Fibroblast of the aortic adventitia (primary cell): Measurements from ENCODE around the gene SELENOH. TPM values are rescaled to one million over a fixed set of nuclear protein-coding genes. Genes with fewer than 3 reads are reported as not detected.
"Not testable (repeated sequence)": the region's sequence is repeated elsewhere in the genome, so short reads cannot be mapped to it uniquely, and the experiment has no call there.

Experiments used
- DNase-seq: peaks from one replicate; pipeline ENCODE4 v3.0.0-alpha.2; 2010; ENCODE audit warnings: low read depth
- H3K4me3 ChIP-seq: 2 replicates; pipeline ENCODE4 v1.5.1; 2011; ENCODE audit warnings: low read depth, mild to moderate bottlenecking, control low read depth, low read length, moderate library complexity
- total RNA-seq: library from RNA; depleted of rRNA; stranded (reverse); fragments of >200 nt; gene quantifications from 2 replicates; pipeline ENCODE4 v1.2.3, GENCODE V29; 2012; ENCODE audit warnings: low replicate concordance
- TF ChIP-seq, protein P1 (sequence below): IDR thresholded peaks from 2 replicates; pipeline ENCODE4 v1.5.1; 2011; ENCODE audit warnings: mild to moderate bottlenecking, low read length, control low read depth, inconsistent platforms; ENCODE audit not compliant: insufficient read depth

Gene SELENOH, protein sequence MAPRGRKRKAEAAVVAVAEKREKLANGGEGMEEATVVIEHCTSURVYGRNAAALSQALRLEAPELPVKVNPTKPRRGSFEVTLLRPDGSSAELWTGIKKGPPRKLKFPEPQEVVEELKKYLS
- 63.4 and 139 TPM in 2 replicates for total RNA-seq

DNA sequence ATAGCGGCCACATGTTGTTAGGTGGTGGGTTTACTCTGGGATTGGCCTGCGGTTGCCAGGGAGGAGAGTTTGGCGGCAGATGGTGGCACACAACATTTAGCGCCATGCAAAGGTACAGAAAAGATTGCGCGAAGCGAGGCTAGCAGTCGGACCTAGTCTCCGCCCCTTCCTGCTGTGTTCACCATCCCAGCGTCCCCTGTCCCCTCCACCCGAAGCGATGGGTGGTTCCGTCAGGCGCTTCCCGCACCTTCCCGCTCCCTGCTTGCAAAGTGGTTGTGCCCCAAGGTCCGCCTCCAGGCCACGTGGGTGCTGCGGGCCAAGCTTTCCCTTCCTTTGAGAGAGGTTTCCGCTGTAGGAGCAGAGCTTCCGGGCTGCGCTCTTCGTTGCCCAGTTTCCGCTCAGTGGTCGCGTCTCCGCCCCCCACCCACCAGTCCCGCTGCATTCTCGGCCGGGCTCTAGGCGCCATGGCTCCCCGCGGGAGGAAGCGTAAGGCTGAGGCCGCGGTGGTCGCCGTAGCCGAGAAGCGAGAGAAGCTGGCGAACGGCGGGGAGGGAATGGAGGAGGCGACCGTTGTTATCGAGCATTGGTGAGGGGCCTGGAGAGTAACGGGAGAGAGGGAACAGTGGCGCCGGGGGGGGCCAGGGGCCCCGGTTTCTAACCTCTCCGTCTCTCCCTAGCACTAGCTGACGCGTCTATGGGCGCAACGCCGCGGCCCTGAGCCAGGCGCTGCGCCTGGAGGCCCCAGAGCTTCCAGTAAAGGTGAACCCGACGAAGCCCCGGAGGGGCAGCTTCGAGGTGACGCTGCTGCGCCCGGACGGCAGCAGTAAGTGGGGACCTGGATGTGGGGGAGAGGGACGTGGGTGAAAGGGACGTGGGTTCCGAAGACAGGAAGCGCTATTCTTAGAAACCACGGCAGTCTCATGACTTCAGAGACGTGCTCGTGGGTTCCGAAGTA, at the start of gene SELENOH:
Gene SELENOH, plus strand, starts transcription at position 360 of the 955 bp plus-strand sequence. Its CDS starts 105 bp downstream, at position 465.
- TF ChIP-seq, protein P1, sequence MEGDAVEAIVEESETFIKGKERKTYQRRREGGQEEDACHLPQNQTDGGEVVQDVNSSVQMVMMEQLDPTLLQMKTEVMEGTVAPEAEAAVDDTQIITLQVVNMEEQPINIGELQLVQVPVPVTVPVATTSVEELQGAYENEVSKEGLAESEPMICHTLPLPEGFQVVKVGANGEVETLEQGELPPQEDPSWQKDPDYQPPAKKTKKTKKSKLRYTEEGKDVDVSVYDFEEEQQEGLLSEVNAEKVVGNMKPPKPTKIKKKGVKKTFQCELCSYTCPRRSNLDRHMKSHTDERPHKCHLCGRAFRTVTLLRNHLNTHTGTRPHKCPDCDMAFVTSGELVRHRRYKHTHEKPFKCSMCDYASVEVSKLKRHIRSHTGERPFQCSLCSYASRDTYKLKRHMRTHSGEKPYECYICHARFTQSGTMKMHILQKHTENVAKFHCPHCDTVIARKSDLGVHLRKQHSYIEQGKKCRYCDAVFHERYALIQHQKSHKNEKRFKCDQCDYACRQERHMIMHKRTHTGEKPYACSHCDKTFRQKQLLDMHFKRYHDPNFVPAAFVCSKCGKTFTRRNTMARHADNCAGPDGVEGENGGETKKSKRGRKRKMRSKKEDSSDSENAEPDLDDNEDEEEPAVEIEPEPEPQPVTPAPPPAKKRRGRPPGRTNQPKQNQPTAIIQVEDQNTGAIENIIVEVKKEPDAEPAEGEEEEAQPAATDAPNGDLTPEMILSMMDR, result no peak
- peak within 1 kb of the TSS; percentile 91 for H3K4me3 ChIP-seq

DNA sequence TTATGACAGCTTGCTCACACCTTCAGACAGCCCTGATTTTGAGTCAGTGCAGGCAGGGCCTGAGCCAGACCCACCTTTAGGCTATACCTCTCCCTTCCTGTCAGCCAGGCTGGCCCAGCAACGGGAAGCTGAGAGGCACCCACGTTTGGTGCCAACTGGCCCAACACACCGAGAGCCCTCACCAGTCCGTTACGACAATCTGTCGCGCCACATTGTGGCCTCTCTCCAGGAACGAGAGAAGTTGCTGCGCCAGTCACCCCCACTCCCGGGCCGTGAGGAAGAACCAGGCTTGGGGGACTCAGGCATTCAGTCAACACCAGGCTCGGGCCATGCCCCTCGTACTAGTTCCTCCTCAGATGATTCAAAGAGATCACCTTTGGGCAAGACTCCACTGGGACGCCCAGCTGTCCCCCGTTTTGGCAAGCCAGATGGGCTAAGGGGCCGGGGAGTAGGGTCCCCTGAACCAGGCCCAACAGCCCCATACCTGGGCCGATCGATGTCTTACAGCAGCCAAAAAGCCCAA, 42.4 kb upstream of the SELENOH start:
- DNase-seq, result no peak
- TF ChIP-seq, protein P1, result no peak
- H3K4me3 ChIP-seq, result no peak overlapping the region

More for the DNA sequence above, at the start of gene SELENOH:
- DNase-seq, result peak; percentile 96

DNA sequence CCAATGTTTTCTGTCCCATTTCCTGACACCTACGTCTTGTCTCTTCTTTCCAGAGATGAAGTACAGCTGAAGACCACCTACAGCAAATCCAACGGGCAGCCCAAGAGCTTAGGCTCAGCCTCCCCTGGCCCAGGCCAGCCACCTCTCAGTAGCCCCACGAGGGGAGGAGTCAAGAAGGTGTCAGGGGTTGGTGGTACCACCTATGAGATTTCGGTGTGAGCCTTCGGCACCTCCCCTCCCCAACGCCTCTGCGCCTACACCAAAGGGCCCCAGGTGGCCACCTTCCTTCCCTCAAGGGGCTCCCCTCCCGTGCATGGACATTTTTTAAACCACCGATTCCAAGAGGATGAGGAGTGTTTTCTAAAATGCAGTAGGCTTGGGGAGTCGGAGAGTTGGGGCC, 41.5 kb upstream of the SELENOH start:
- H3K4me3 ChIP-seq, result no peak overlapping the region
- TF ChIP-seq, protein P1, result no peak
- DNase-seq, result no peak

DNA sequence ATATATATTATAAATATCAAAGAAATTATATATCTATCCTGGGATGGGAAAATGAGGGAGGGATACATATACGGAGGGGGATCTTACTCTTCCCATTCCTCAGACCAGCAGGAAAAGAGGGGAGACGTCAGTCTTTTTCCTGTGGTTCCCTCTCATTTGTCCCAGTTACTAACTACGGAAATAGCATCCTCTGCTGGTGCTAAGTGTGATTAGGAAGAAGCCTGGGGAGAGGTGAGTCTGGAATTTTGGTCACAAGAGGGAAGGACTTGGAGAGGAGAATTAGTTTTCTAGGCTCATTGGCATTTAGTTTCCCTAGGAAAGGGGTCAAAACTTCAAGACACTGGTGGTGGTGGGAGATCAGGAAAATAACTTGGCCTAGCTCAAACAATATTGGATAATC, 40.9 kb upstream of the SELENOH start:
- no peak overlapping the region for H3K4me3 ChIP-seq
- no peak for DNase-seq
- TF ChIP-seq, protein P1, result peak; percentile 18

DNA sequence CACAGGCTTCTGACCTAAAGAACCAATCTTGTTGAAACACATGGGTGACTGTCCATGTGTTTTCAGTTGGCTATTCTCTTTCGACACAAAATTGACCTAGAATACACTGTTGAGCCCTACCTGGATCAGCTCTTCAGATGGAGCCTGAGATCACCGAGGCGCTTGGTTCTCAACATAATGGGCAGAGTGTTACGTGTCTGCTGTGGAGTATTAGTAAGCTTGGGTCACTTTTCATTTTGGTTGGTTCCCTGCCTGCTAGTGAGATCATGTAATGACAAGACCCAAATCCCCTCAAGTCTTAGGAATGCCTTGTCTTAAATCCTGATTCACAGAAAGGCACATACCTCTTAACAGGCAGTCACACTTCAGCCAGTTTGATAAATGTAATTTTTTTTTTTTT, 38.0 kb upstream of the SELENOH start:
- H3K4me3 ChIP-seq, result no peak overlapping the region
- DNase-seq, result peak; percentile 25
- TF ChIP-seq, protein P1, result no peak

DNA sequence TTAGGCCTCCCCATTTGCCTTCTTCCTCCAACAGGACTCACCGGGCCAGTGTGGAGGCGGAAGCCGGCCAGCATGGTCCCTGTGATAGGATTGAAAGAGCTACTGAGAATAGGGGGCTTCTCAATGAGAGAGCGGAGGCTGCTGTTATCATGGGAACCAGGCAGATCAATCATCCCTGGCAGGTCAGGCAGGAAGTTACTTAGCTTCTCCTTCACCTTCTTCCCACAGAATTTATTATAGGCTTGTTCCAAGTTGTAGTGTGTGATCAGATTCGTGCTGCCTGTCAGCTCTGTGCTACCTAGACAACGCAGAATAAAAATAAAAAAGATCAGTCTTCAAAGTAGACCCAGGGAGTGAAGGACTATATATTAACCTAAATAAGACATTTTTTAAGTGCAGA, 36.4 kb upstream of the SELENOH start:
- DNase-seq, result no peak

DNA sequence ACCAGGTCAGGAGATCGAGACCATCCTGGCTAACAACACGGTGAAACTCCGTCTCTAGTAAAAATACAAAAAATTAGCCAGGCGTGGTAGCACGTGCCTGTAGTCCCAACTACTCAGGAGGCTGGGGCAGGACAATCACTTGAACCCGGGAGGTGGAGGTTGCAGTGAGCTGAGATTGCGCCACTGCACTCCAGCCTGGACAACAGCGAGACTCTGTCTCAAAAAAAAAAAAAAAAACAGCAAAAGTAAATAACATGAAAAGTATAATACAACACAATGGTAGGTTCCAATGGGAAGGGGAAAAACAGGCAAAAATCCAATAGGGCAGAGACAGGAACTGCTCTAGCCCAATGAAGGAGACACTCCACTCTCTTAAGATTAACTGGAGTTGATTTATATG, 35.9 kb upstream of the SELENOH start:
- not testable (repeated sequence) for DNase-seq, H3K4me3 ChIP-seq

More for the DNA sequence above, 36.4 kb upstream of the SELENOH start:
- H3K4me3 ChIP-seq, result no peak overlapping the region
- TF ChIP-seq, protein P1, result no peak
